Fibroblast of lung (primary cell): ENCODE results near the gene LAMB3. TPM values are rescaled to one million over a fixed set of nuclear protein-coding genes. Genes with fewer than 3 reads are reported as not detected.

ENCODE experiments used
- DNase-seq, 2 donors: peaks; one replicate each; pipeline versions ENCODE4 v3.0.0 to v3.0.0-alpha.2; 2010; ENCODE audit warnings: low read depth in 2 of 2
- H2AFZ ChIP-seq: 2 replicates; pipeline ENCODE4 v1.5.1; 2012; ENCODE audit warnings: low read length, control low read depth, inconsistent platforms
- H3K27ac ChIP-seq: 2 replicates; pipeline ENCODE4 v1.5.1; 2011; ENCODE audit warnings: low read length, control low read depth; ENCODE audit not compliant: insufficient read depth
- H3K27me3 ChIP-seq: 2 replicates; pipeline ENCODE4 v1.5.1; 2011; ENCODE audit warnings: mild to moderate bottlenecking, low read length; ENCODE audit not compliant: control insufficient read depth, insufficient read depth
- H3K36me3 ChIP-seq: 2 replicates; pipeline ENCODE4 v1.5.1; 2011; ENCODE audit warnings: low read length; ENCODE audit not compliant: control insufficient read depth, insufficient read depth
- H3K4me1 ChIP-seq: 2 replicates; pipeline ENCODE4 v1.5.1; 2011; ENCODE audit warnings: low read length; ENCODE audit not compliant: control insufficient read depth, insufficient read depth; ENCODE audit errors: extremely low read depth
- H3K4me2 ChIP-seq: 2 replicates; pipeline ENCODE4 v1.5.1; 2011; ENCODE audit warnings: low read length, control low read depth; ENCODE audit not compliant: insufficient read depth; ENCODE audit errors: extremely low read depth
- H3K4me3 ChIP-seq, 4 experiments: fragments of 200-600 bp in 1 of 4; sonication (generic) in 1 of 4; replicated peaks in 1 of 4; 2 replicates each; pipeline ENCODE4 v1.5.1; 2011 to 2016; ENCODE audit warnings: low read length in 4 of 4, low read depth in 3 of 4, mild to moderate bottlenecking in 3 of 4, control low read depth in 2 of 4, inconsistent platforms in 1 of 4, mixed read lengths in 1 of 4; ENCODE audit not compliant: insufficient read depth in 1 of 4; ENCODE audit errors: control extremely low read depth in 1 of 4
- H3K79me2 ChIP-seq: 2 replicates; pipeline ENCODE4 v1.5.1; 2012; ENCODE audit warnings: mild to moderate bottlenecking, low read length, inconsistent platforms; ENCODE audit not compliant: control insufficient read depth, insufficient read depth
- H3K9ac ChIP-seq: 2 replicates; pipeline ENCODE4 v1.5.1; 2011; ENCODE audit warnings: mild to moderate bottlenecking, low read length, control low read depth; ENCODE audit not compliant: insufficient read depth
- H3K9me3 ChIP-seq: 2 replicates; pipeline ENCODE4 v1.5.1; 2012; ENCODE audit warnings: low read depth, low read length; ENCODE audit not compliant: control insufficient read depth, insufficient read depth
- H4K20me1 ChIP-seq: 2 replicates; pipeline ENCODE4 v1.5.1; 2011; ENCODE audit warnings: low read length; ENCODE audit not compliant: control insufficient read depth, insufficient read depth; ENCODE audit errors: extremely low read depth
- EZH2 ChIP-seq: IDR thresholded peaks from 2 replicates; pipeline ENCODE4 v1.5.1; 2012; ENCODE audit warnings: low read length, control low read depth, mild to moderate bottlenecking; ENCODE audit errors: missing control alignments
- polyA plus RNA-seq, 2 donors: library from polyadenylated mRNA; depleted of rRNA in 1 of 2; stranded (reverse) in 1 of 2; unstranded in 1 of 2; fragments of >200 nt; gene quantifications; 2 replicates each; pipeline ENCODE4 v1.2.1, GENCODE V29; 2011 to 2012; ENCODE audit warnings: missing spikeins in 1 of 2
- total RNA-seq: library from RNA; depleted of rRNA; stranded (reverse); fragments of >200 nt; gene quantifications from 2 replicates; pipeline ENCODE4 v1.2.1, GENCODE V29; 2014
- TF ChIP-seq, protein P1 (sequence below), 2 donors: IDR thresholded peaks in 1 of 2; conservative IDR thresholded peaks in 1 of 2; 1 replicate in 1 of 2; 2 replicates in 1 of 2; pipeline ENCODE4 v1.5.1; 2011 to 2012; ENCODE audit warnings: low read length in 2 of 2, control low read depth in 1 of 2, inconsistent platforms in 1 of 2, low read depth in 1 of 2, mild to moderate bottlenecking in 1 of 2

The LAMB3 gene
- total and polyA plus RNA-seq, 2 donors (not counting 1 experiment from before 2014, with no cell fraction given) = 4.1 to 23.3 TPM

DNA sequence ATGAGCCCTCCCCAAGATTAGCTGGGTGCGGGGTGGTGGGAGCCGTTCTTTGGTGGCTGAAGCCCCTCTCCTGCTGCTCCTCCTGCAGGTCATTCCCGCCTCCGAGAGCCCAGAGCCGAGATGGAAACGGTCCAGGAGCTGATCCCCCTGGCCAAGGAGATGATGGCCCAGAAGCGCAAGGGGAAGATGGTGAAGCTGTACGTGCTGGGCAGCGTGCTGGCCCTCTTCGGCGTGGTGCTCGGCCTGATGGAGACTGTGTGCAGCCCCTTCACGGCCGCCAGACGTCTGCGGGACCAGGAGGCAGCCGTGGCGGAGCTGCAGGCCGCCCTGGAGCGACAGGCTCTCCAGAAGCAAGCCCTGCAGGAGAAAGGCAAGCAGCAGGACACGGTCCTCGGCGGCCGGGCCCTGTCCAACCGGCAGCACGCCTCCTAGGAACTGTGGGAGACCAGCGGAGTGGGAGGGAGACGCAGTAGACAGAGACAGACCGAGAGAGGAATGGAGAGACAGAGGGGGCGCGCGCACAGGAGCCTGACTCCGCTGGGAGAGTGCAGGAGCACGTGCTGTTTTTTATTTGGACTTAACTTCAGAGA lies 23.4 kb upstream of the LAMB3 start:
- Histone ChIP-seq H3K9ac (no peak overlapping the region), H3K79me2 (no peaks in the 10 kb centered on the region), H3K36me3 (no peaks in the 10 kb centered on the region), H3K27me3 (no peaks in the 10 kb centered on the region), H3K27ac (no peak overlapping the region), H3K4me3 (peak overlapping the region; percentile 55 to 77 (median 64)), H3K4me1 (peaks cover 9% of the 10 kb centered on the region), H2AFZ (peak overlapping the region; percentile 90), H3K4me2 (peak overlapping the region; percentile 93), H4K20me1 (no peaks in the 10 kb centered on the region), H3K9me3 (no peaks in the 10 kb centered on the region)
- TF ChIP-seq, protein P1, sequence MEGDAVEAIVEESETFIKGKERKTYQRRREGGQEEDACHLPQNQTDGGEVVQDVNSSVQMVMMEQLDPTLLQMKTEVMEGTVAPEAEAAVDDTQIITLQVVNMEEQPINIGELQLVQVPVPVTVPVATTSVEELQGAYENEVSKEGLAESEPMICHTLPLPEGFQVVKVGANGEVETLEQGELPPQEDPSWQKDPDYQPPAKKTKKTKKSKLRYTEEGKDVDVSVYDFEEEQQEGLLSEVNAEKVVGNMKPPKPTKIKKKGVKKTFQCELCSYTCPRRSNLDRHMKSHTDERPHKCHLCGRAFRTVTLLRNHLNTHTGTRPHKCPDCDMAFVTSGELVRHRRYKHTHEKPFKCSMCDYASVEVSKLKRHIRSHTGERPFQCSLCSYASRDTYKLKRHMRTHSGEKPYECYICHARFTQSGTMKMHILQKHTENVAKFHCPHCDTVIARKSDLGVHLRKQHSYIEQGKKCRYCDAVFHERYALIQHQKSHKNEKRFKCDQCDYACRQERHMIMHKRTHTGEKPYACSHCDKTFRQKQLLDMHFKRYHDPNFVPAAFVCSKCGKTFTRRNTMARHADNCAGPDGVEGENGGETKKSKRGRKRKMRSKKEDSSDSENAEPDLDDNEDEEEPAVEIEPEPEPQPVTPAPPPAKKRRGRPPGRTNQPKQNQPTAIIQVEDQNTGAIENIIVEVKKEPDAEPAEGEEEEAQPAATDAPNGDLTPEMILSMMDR (conservative IDR thresholded peaks at IDR 0.05 in 1 of 2, IDR thresholded peaks at IDR 0.05 in 1 of 2; ENCODE audit: low read depth in 1 of 2, low read length in 2 of 2) = no peak
- no peak for TF ChIP-seq EZH2
- DNase-seq = peak; percentile 41 to 43

DNA sequence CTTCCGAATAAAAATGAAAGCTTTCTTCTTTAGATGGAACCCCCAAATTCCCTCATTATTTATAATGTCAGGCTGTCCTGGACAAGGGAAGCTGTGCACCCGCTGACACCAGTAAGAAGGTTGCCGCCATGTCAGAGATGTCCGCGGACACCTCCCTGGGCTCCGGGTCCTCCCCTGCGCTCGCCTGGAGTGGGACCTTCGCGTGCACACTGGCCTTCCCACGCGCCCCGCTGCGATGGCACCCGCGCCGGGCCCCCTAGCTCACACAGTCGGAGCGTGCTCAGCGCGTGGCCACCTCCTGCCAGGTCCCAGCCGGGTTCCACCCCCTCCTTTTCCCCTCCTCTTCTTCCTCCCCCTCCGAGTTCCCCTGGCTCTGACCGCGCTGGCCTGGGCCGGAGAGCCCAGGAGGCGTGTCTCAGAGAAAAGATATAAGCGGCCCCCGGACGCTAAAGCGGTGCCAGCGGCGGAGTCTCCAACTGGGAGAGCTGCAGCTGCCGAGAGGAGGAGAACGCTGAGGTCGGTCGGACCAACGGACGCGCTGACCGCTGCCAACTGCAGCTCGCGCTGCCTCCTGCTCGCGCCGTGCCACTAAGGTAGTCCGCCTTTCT lies 22.8 kb upstream of the LAMB3 start, which contains the start of gene G0S2:
Gene G0S2 (plus strand): TSS at position 456 of the 608 bp plus-strand sequence. CDS start 273 bp downstream, outside the sequence.
- H3K4me3 ChIP-seq = peak within 1 kb of the TSS; percentile 55 to 77 (median 64)
- no peaks in the 10 kb centered on the region for H3K27me3 ChIP-seq
- no peaks in the 10 kb centered on the region for H3K79me2 ChIP-seq
- no peaks in the 10 kb centered on the region for H4K20me1 ChIP-seq
- H3K27ac ChIP-seq = no peak within 1 kb of the TSS
- H3K9me3 ChIP-seq = no peaks in the 10 kb centered on the region
- peaks cover 9% of the 10 kb centered on the region for H3K4me1 ChIP-seq
- H3K36me3 ChIP-seq = no peaks in the 10 kb centered on the region
- DNase-seq = peak; percentile 39 to 87
- H3K9ac ChIP-seq = peak within 1 kb of the TSS; percentile 10
- peak within 1 kb of the TSS; percentile 90 for H2AFZ ChIP-seq
- peak within 1 kb of the TSS; percentile 93 for H3K4me2 ChIP-seq
- TF ChIP-seq, protein P1 (conservative IDR thresholded peaks at IDR 0.05 in 1 of 2, IDR thresholded peaks at IDR 0.05 in 1 of 2; ENCODE audit: low read depth in 1 of 2, low read length in 2 of 2) = no peak
- TF ChIP-seq EZH2 = no peak

DNA sequence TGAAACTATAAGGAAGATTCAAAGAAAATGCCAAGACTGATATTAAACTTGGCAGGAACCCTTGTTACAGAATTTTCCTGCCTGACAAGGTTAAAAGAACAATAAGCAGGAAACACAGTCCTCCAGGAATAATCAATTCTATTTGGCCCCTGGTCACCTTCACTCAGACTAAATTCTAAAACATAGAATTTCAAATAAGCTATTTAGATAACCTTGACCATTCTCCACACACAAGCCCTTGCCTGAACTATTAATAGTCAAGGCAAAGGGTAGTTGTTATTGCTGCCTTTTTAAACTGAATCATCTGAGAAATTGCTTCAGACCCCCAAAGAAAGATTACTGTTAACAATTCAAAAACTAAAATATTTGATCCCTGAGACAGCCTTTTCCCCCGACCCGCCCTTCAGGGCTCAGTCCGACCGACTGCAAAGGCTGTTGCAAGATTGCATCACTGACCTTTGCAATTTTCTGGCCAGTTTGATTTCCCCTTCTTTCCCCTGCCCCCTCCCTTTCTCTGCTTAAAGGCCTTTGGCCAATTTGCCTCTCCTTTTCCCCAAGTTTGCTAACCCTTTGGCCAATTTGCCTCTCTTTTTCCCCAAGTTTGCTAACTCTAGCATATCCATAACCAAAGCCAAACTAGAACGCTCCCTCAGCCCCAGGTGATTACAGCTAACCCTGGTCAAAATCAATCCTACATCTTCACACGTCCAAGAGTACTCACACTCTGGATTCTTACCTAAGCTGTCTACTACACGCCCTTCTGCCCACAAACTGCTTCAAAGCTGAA lies 21.6 kb upstream of the LAMB3 start:
- Histone ChIP-seq H3K4me2 (no peak overlapping the region), H3K4me1 (peaks cover 9% of the 10 kb centered on the region), H3K27me3 (no peaks in the 10 kb centered on the region), H3K9me3 (no peaks in the 10 kb centered on the region), H3K9ac (no peak overlapping the region), H2AFZ (no peak overlapping the region), H3K79me2 (no peaks in the 10 kb centered on the region), H3K36me3 (no peaks in the 10 kb centered on the region), H3K4me3 (no peak overlapping the region), H4K20me1 (no peaks in the 10 kb centered on the region), H3K27ac (no peak overlapping the region)
- peak in 1 of 2 donors; percentile 77 for DNase-seq
- TF ChIP-seq, protein P1 (conservative IDR thresholded peaks at IDR 0.05 in 1 of 2, IDR thresholded peaks at IDR 0.05 in 1 of 2; ENCODE audit: low read depth in 1 of 2, low read length in 2 of 2) = no peak
- no peak for TF ChIP-seq EZH2
